ENCODE results near the gene GRK2. TPM values are rescaled to one million over a fixed set of nuclear protein-coding genes. Genes with fewer than 3 reads are reported as not detected.
A peak's percentile ranks its signal among the peaks of the same experiment; 100 is the strongest.

Gene GRK2
- total and polyA plus RNA-seq, 12 donors = 26.4 to 159 (median 59.6) TPM

GRCh38 chr11:67270256-67271204 is 4.3 kb downstream of the GRK2 start:
- 52 to 60% (median 57%) methylated on average over 21 to 28 of the region's 28 CpGs for WGBS, 4 donors
- no peaks in the 10 kb centered on the region for H3K27me3 ChIP-seq
- H3K9me3 ChIP-seq (replicated peaks in 1 of 3) = no peaks in the 10 kb centered on the region
- intact Hi-C loops (cut with DNase I) = no loop called here
- peaks cover 0 to 7% of the 10 kb centered on the region in 2 donors for H3K36me3 ChIP-seq (replicated peaks in 1 of 2)
- TF ChIP-seq POLR2A (IDR thresholded peaks at IDR 0.05) (no peak), CTCF (IDR thresholded peaks at IDR 0.05) (no peak)
- H3K4me1 ChIP-seq (replicated peaks in 1 of 2) = peaks cover 60 to 85% of the 10 kb centered on the region in 2 donors
- peak overlapping the region in 1 of 4 donors; percentile 46 for H3K4me3 ChIP-seq
- H3K27ac ChIP-seq = peak overlapping the region in 4 of 5 donors; percentile 35 to 89 (median 64)
- peak in 5 of 7 donors; percentile 46 to 58 (median 54) for DNase-seq

GRCh38 chr11:67271205-67271540 is 4.9 kb downstream of the GRK2 start:
- Histone ChIP-seq H3K9me3 (replicated peaks in 1 of 3) (no peaks in the 10 kb centered on the region), H3K4me1 (replicated peaks in 1 of 2) (peaks cover 61 to 91% of the 10 kb centered on the region in 2 donors), H3K27ac (peak overlapping the region in 3 of 5 donors; percentile 23 to 89 (median 80)), H3K27me3 (no peaks in the 10 kb centered on the region), H3K4me3 (no peak overlapping the region), H3K36me3 (replicated peaks in 1 of 2) (peaks cover 0 to 7% of the 10 kb centered on the region in 2 donors)
- intact Hi-C loops (cut with DNase I) = no loop called here
- no peak for DNase-seq
- TF ChIP-seq CTCF (IDR thresholded peaks at IDR 0.05) (no peak), POLR2A (IDR thresholded peaks at IDR 0.05) (no peak)
- 56 to 68% (median 63%) methylated on average over 5 of the region's 5 CpGs for WGBS, 4 donors

GRCh38 chr11:67271541-67272284 is 5.4 kb downstream of the GRK2 start:
- peak in 3 of 7 donors; percentile 24 to 80 (median 29) for DNase-seq
- H3K9me3 ChIP-seq (replicated peaks in 1 of 3) = no peaks in the 10 kb centered on the region
- WGBS, 4 donors = 45 to 61% (median 54%) methylated on average over 7 to 19 of the region's 19 CpGs
- peaks cover 65 to 97% of the 10 kb centered on the region in 2 donors for H3K4me1 ChIP-seq (replicated peaks in 1 of 2)
- peaks cover 0 to 7% of the 10 kb centered on the region in 2 donors for H3K36me3 ChIP-seq (replicated peaks in 1 of 2)
- peak overlapping the region in 3 of 5 donors; percentile 23 to 89 (median 80) for H3K27ac ChIP-seq
- no peak overlapping the region for H3K4me3 ChIP-seq
- H3K27me3 ChIP-seq = no peaks in the 10 kb centered on the region
- TF ChIP-seq CTCF (IDR thresholded peaks at IDR 0.05) (no peak), POLR2A (IDR thresholded peaks at IDR 0.05) (no peak)
- intact Hi-C loops (cut with DNase I) = no loop called here

All from adrenal gland (tissue), 12 donors.